NCI-H187 (cell line): ENCODE measurements around the gene PLXNA2.

ENCODE experiments used
- DNase-seq, 2 experiments: peaks; one replicate each; lab custom pipeline; 2025; lab: John Stamatoyannopoulos, UW

PLXNA2 gene

GRCh38 chr1:208265122-208265469 lies 20.9 kb upstream of the PLXNA2 start:
- no peak for DNase-seq

GRCh38 chr1:208264469-208265121 lies 20.4 kb upstream of the PLXNA2 start:
- DNase-seq: no peak

GRCh38 chr1:208261874-208262273 lies 17.7 kb upstream of the PLXNA2 start:
- no peak for DNase-seq

GRCh38 chr1:208258277-208258676 lies 14.1 kb upstream of the PLXNA2 start:
- DNase-seq: no peak

GRCh38 chr1:208257351-208257750 lies 13.2 kb upstream of the PLXNA2 start:
- no peak for DNase-seq

GRCh38 chr1:208256556-208256955 lies 12.4 kb upstream of the PLXNA2 start:
- DNase-seq: no peak

- no peak for DNase-seq
Measured at GRCh38 chr1:208256091-208256490, 11.9 kb upstream of the PLXNA2 start.

GRCh38 chr1:208254862-208255261 lies 10.7 kb upstream of the PLXNA2 start:
- DNase-seq: no peak

- DNase-seq: no peak
Measured at GRCh38 chr1:208254376-208254775, 10.2 kb upstream of the PLXNA2 start.

GRCh38 chr1:208252836-208253576 lies 8.8 kb upstream of the PLXNA2 start:
- DNase-seq: no peak

GRCh38 chr1:208251911-208252835 lies 8.0 kb upstream of the PLXNA2 start:
- no peak for DNase-seq

- DNase-seq: no peak
Measured at GRCh38 chr1:208251015-208251414, 6.8 kb upstream of the PLXNA2 start.

GRCh38 chr1:208250613-208251012 lies 6.4 kb upstream of the PLXNA2 start:
- DNase-seq: no peak

GRCh38 chr1:208248991-208249696 lies 5.0 kb upstream of the PLXNA2 start:
- no peak for DNase-seq

GRCh38 chr1:208248307-208248801 lies 4.2 kb upstream of the PLXNA2 start:
- no peak for DNase-seq

GRCh38 chr1:208247696-208248095 lies 3.5 kb upstream of the PLXNA2 start:
- no peak for DNase-seq

GRCh38 chr1:208245185-208245705 lies 1.1 kb upstream of the PLXNA2 start:
- peak; percentile 50 to 54 for DNase-seq

- DNase-seq: no peak
Measured at GRCh38 chr1:208243527-208243966, 637 bp downstream of the PLXNA2 start.

- no peak for DNase-seq
Measured at GRCh38 chr1:208242941-208243526, 1.1 kb downstream of the PLXNA2 start.

GRCh38 chr1:208242146-208242545 lies 2.0 kb downstream of the PLXNA2 start:
- DNase-seq: no peak

GRCh38 chr1:208241512-208241911 lies 2.7 kb downstream of the PLXNA2 start:
- DNase-seq: no peak
